ENCODE data around the gene STAG2.
"Not testable (repeated sequence)": the region's sequence is repeated elsewhere in the genome, so short reads cannot be mapped to it uniquely, and the experiment has no call there.

STAG2 gene

GRCh38 chrX:123961268-123962005 lies at the start of gene STAG2:
Gene STAG2 (plus strand): TSS chrX:123961706. CDS start chrX:124022628, 60,922 bp downstream.
- peak; percentile 13 for DNase-seq (ENCODE audit: low read depth)

DNA sequence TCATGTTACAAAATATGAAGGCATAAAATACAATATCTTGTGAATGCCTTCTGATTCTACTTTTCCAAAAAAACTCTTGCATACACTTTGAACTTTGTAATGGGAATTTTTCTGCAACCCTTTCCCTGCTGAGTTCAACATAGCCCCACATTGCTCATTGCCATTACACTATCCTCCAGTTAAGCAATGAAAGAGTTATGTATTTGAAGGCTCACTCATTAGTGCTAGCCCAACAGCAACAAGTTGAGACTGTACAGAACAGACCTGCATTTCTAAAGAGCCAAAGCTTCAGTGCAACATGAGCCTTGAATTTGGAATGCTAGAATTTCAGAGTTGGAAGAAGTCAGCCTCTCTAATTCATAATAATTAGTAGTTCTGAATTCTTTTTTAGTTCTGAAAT lies 44.4 kb upstream of the STAG2 start:
- no peak for DNase-seq (ENCODE audit: low read depth)

DNA sequence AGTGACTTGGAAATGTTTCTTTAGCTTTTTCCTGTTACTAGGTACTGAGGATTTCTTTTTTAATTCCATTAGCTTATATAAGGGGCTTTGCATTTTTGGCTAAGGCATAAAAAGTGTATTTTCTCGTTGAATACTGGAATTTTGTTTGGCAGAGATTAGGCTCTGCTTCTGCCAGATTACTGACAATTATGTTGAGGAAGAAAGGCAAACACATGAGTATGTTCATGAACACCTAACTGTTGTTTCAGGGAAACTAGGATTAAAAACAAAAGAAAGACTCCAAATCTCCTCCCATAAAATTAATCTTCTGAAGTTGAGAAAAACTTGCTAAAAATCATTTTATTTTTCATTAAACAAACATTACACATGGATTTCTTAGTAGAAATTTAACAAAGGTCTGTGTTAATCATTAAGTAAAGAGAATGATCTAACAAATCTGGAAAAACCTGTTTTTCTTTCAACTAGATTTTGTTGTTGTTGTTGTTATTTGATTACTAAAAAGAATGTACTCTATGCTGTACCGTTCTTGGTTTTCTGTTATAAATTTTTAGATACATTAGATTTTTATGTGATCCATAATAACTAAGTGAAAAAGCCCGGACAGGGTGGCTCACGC lies 43.3 kb upstream of the STAG2 start:
- no peak for DNase-seq (ENCODE audit: low read depth)

GRCh38 chrX:123920105-123920785 lies 41.3 kb upstream of the STAG2 start:
- no peak for DNase-seq (ENCODE audit: low read depth)

GRCh38 chrX:123923211-123923610 lies 38.3 kb upstream of the STAG2 start:
- no peak for DNase-seq (ENCODE audit: low read depth)

- DNase-seq (ENCODE audit: low read depth) = no peak
These were observed 37.3 kb upstream of the STAG2 start for GRCh38 chrX:123924186-123924585.

- DNase-seq (ENCODE audit: low read depth) = no peak
These were observed 33.7 kb upstream of the STAG2 start for GRCh38 chrX:123927845-123928244.

DNA sequence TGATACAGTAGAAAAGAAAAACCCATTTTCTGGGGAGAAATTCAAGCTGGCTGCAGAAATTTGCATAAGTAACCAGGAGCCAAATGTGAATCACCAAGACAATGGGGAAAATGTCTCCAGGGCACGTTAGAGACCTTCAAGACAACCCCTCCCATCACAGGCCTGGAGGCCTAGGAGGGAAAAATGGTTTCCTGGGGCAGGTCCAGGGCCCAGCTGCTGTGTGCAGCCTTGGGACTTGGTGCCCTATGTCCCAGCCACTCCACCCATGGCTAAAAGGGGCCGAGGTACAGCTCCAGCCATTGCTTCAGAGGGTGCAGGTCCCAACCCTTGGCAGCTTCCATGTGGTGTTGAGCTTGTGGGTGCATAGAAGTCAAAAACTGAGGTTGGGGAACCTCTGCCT lies 29.5 kb upstream of the STAG2 start:
- not testable (repeated sequence) for DNase-seq (ENCODE audit: low read depth)

DNA sequence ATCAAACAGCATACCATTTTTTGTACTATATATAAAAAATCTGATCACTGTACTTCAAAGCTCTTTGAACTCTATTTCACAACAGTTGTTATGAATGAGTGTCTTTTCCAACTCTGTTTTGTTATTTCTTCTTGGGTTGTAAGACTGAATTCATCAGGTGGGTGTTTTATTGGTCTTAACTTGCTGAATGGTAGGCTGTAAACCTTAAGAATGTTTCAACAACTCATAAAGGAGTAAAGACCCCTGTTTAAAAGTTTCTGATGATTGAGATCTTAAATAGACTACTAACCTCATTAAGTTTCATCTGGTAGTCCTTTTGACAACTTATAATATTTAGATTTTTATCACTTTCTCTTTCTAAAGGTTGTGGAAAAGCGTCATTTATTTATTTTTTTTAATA lies 18.4 kb upstream of the STAG2 start:
- DNase-seq (ENCODE audit: low read depth) = no peak

DNA sequence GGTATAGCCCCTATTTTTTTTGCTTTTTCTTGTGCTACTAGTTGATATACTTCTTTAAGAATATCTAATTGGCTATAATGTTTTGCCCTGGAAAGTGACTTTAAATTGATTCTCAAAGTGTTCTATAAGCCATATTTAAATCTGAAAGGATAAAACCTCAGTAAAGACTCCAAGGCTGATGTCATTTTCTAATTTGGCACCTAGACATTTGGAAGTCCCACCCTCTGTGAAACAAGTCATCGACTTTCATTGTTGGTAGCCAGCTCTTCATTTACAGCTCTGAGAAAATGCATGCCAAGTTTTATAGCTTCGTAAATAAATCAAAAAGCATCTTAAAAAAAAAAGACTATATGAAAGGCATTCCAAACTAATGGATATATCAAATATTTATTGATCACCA lies 18.0 kb upstream of the STAG2 start:
- no peak for DNase-seq (ENCODE audit: low read depth)

- DNase-seq (ENCODE audit: low read depth) = no peak
These were observed 11.7 kb upstream of the STAG2 start for GRCh38 chrX:123949846-123950245.

- no peak for DNase-seq (ENCODE audit: low read depth)
These were observed 2.0 kb upstream of the STAG2 start for GRCh38 chrX:123959281-123960063.

- DNase-seq (ENCODE audit: low read depth) = no peak
These were observed 594 bp upstream of the STAG2 start for GRCh38 chrX:123960956-123961267.

GRCh38 chrX:123962006-123962467 lies 531 bp downstream of the STAG2 start:
- no peak for DNase-seq (ENCODE audit: low read depth)

- peak; percentile 62 for DNase-seq (ENCODE audit: low read depth)
These were observed 1.4 kb downstream of the STAG2 start for GRCh38 chrX:123962794-123963373.

GRCh38 chrX:123964156-123964834 lies 2.8 kb downstream of the STAG2 start:
- no peak for DNase-seq (ENCODE audit: low read depth)

DNA sequence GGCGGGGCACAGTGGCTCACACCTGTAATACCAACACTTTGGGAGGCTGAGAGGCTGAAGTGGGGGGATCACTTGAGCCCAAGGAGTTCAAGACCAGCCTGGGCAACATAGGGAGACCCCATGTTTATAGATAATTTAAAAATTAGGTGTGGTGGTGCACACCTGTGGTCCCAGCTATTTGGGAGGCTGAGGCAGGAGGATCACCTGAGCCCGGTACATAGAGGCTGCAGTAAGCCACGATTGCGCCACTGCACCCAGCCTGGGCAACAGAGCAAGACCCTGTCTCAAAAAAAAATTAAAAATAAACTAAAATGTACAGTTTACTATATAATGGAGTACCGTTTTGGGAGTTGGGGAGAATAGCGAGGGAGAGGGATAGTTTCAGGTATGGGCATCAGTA lies 4.2 kb downstream of the STAG2 start:
- DNase-seq (ENCODE audit: low read depth) = no peak

- DNase-seq (ENCODE audit: low read depth) = no peak
These were observed 6.0 kb downstream of the STAG2 start for GRCh38 chrX:123967497-123967896.

DNA sequence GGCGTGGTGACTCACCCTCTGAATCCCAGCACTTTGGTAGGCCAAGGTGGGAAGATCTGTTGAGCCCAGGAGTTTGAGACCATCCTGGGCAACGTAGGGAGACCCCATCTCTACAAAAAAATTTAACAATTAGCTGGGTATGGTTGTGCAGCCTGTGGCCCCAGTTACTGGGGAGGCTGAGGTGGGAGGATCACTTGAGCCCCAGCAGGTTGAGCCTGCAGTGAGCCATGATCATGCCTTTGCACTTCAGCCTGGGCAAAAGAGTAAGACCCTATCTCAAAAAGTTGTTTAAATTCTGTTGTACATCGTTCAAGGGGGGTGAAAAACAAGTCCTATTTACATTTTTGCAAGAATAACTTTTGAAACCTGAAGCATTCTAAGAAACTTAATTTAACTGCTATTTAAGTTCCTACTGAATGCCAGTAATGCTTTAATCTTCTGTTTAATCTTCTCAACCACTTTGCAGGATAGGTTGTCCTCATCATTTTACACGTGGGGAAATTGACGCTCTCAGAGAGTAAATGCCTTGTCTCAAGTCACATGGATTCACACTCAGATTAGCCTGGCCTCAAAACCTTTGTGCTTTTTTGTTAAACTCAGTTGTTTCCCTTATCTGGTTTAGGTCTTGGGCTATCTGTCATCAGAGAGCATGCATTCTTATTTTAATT lies 7.0 kb downstream of the STAG2 start:
- no peak for DNase-seq (ENCODE audit: low read depth)

DNA sequence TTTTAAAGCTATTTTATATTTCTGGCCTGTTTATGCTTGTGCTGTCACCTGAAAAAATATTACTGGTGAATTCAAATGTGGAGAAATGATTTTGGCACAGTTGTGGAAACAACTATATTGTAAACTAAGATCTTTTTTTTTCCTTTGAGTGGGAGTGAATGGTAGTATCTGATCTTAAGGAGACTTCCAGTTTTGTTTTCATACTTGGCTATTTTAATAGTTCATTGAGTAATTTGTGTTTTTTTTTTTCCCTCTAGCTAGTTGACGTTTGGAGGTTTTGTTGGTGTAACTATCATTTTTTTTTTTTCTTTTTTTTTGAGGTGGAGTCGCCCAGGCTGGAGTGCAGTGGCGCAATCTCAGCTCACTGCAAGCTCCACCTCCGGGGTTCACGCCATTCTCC lies 10.5 kb downstream of the STAG2 start:
- no peak for DNase-seq (ENCODE audit: low read depth)

DNA sequence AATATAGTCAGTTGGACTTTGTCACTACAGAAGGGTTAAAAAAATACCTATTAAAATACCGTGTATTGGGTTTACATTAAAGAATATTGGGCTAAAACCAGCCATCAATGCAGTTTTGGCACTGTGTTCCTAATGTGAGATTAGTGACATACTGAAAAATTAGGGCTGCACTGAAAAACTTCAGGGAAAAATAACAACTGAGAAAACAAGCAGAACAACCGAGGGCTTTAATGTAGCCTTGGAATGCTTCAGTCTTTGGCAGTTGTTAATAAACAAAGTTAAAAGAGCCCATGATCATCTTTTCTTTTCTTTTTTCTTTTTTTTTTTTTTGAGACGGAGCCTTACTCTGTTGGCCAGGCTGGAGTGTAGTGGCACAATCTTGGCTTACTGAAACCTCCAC lies 12.4 kb downstream of the STAG2 start:
- no peak for DNase-seq (ENCODE audit: low read depth)
